Measurements from ENCODE around the gene PRR23E.

PRR23E gene

GRCh38 chr3:127210654-127210943 lies 17.7 kb downstream of the PRR23E start:
- DNase-seq = no peak

GRCh38 chr3:127211118-127212060 lies 18.5 kb downstream of the PRR23E start:
- no peak for DNase-seq

GRCh38 chr3:127212231-127212630 lies 19.3 kb downstream of the PRR23E start:
- DNase-seq = no peak

GRCh38 chr3:127212711-127213110 lies 19.8 kb downstream of the PRR23E start:
- no peak for DNase-seq

- no peak for DNase-seq
Measured at GRCh38 chr3:127213381-127213918, 20.5 kb downstream of the PRR23E start.

GRCh38 chr3:127214975-127215374 lies 22.0 kb downstream of the PRR23E start:
- no peak for DNase-seq

GRCh38 chr3:127215714-127216414 lies 22.9 kb downstream of the PRR23E start:
- no peak for DNase-seq

- no peak for DNase-seq
Measured at GRCh38 chr3:127216415-127217261, 23.7 kb downstream of the PRR23E start.

GRCh38 chr3:127217596-127218453 lies 24.9 kb downstream of the PRR23E start:
- DNase-seq = no peak

- no peak for DNase-seq
Measured at GRCh38 chr3:127218454-127218922, 25.6 kb downstream of the PRR23E start.

GRCh38 chr3:127220497-127220896 lies 27.6 kb downstream of the PRR23E start:
- DNase-seq = no peak

GRCh38 chr3:127221037-127221436 lies 28.1 kb downstream of the PRR23E start:
- no peak for DNase-seq

GRCh38 chr3:127221446-127222035 lies 28.6 kb downstream of the PRR23E start:
- DNase-seq = no peak

- no peak for DNase-seq
Measured at GRCh38 chr3:127222163-127222562, 29.2 kb downstream of the PRR23E start.

- DNase-seq = no peak
Measured at GRCh38 chr3:127222664-127223063, 29.7 kb downstream of the PRR23E start.

- DNase-seq = no peak
Measured at GRCh38 chr3:127224118-127224517, 31.2 kb downstream of the PRR23E start.

- no peak for DNase-seq
Measured at GRCh38 chr3:127226457-127226856, 33.5 kb downstream of the PRR23E start.

- no peak for DNase-seq
Measured at GRCh38 chr3:127226946-127227842, 34.3 kb downstream of the PRR23E start.

- DNase-seq = no peak
Measured at GRCh38 chr3:127228866-127229265, 35.9 kb downstream of the PRR23E start.

GRCh38 chr3:127233371-127233770 lies 40.4 kb downstream of the PRR23E start:
- DNase-seq = no peak

Data from NCI-H2081 (cell line).